Peyer's patch (tissue), 4 donors: ENCODE measurements around the gene TBCB.

Experiments
- CTCF ChIP-seq, 6 experiments: fragments of 450-650 bp in 4 of 6; fragments of 200-600 bp in 2 of 6; sonication (generic) in 1 of 6; IDR thresholded peaks; one replicate each; pipeline ENCODE4 v1.5.1; 2017 to 2019; ENCODE audit warnings: antibody characterized with exemption in 6 of 6, mild to moderate bottlenecking in 3 of 6, moderate library complexity in 1 of 6
- POLR2A ChIP-seq, 2 donors: fragments of 450-650 bp; IDR thresholded peaks; one replicate each; pipeline ENCODE4 v1.5.1; 2017; ENCODE audit warnings: antibody characterized with exemption in 2 of 2, mild to moderate bottlenecking in 2 of 2, moderate library complexity in 2 of 2

DNA sequence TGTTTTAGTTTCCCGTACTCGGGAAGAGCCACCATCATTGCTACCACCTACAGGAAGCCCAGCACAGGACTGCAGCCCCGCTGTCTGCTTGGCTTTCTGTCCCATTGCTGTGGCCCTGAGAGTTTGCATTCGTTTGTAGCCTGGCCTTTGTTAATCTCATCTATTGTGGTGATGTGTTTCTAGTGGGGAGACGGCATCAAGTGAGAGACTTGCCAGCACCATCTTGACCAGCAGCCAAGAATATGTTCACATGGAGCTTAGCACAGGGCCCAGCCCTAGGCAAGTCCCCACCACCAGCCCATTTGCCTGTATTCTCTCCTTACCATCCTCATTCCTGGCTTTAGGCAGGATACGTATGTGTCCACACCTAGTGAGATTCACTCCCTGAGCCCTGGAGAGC, 21.6 kb upstream of the TBCB start:
- TF ChIP-seq CTCF (IDR thresholded peaks at IDR 0.05): no peak
- TF ChIP-seq POLR2A (IDR thresholded peaks at IDR 0.05): no peak
